ENCODE data around the gene PTPRO. TPM values are rescaled to one million over a fixed set of nuclear protein-coding genes. Genes with fewer than 3 reads are reported as not detected.

Gene PTPRO
- polyA plus RNA-seq, 1 of the 3 experiments (the other 2 are of a cell fraction) = 1.4 TPM

GRCh38 chr12:15629108-15629507, 306.8 kb downstream of the PTPRO start (continued):
- TF ChIP-seq USF2 (IDR thresholded peaks at IDR 0.05; ENCODE audit: borderline replicate concordance, low read depth, low read length) (no peak), TAF1 (IDR thresholded peaks at IDR 0.05; ENCODE audit: borderline replicate concordance, low read depth, low read length) (no peak), EZH2phosphoT487 (IDR thresholded peaks at IDR 0.05; ENCODE audit: borderline replicate concordance, low read depth) (no peak), RAD21 (IDR thresholded peaks at IDR 0.05; ENCODE audit: low read length) (no peak), EP300 (IDR thresholded peaks at IDR 0.05; ENCODE audit: borderline replicate concordance in 1 of 2, low read depth in 1 of 2, low read length in 1 of 2) (peak in 1 of 2 experiments; percentile 84; a peak in 1 of 4 replicates), RCOR1 (IDR thresholded peaks at IDR 0.05; ENCODE audit: low read length) (no peak), RXRA (IDR thresholded peaks at IDR 0.05; ENCODE audit: borderline replicate concordance, low read depth) (peak; percentile 73; the same call in 1 of the 2 replicates)
- TF ChIP-seq, protein P1, sequence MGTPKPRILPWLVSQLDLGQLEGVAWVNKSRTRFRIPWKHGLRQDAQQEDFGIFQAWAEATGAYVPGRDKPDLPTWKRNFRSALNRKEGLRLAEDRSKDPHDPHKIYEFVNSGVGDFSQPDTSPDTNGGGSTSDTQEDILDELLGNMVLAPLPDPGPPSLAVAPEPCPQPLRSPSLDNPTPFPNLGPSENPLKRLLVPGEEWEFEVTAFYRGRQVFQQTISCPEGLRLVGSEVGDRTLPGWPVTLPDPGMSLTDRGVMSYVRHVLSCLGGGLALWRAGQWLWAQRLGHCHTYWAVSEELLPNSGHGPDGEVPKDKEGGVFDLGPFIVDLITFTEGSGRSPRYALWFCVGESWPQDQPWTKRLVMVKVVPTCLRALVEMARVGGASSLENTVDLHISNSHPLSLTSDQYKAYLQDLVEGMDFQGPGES (IDR thresholded peaks at IDR 0.05; ENCODE audit: low read depth, low read length) = no peak

DNA sequence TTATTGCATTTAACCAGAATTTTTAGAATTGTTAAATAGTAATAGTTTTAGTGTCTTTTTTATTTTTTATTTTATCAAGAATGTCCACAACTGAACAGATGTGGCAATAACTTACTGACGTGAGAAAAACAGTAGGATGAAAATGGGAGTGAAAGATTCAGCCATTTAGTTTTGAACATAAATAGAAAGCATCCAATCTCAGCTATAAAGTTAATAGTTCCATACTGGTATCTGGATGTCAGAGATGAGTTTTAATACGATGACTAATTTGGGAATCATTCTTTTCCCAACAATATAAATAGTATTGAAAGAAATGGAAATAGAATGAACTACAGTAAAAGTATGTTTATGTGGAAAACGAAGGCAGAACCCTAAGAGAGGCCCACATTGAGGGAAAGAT, 307.5 kb downstream of the PTPRO start:
- 9% methylated on average over 3 of the region's 3 CpGs for WGBS (ENCODE audit: low lambda C conversion rate)
- peak overlapping the region; percentile 55 for H3K4me2 ChIP-seq
- H3K27me3 ChIP-seq (ENCODE audit: insufficient read depth) = no peaks in the 10 kb centered on the region
- H3K4me1 ChIP-seq (ENCODE audit: control insufficient read depth in 1 of 2, insufficient read depth in 2 of 2, low read depth in 1 of 2, low read length in 1 of 2) = peaks cover 7 to 53% of the 10 kb centered on the region in 2 experiments
- H3K9me3 ChIP-seq = no peaks in the 10 kb centered on the region
- ChIA-PET CTCF (interaction anchor here (0.8 kb wide), 1 partner anchor 13 kb away, joined by 3 read pairs; no protein-coding TSS in a partner anchor), POLR2A (no interaction called here)
- H3K4me3 ChIP-seq (ENCODE audit: low read depth in 2 of 2, low read length in 1 of 2) = no peak overlapping the region
- peaks cover 0 to 3% of the 10 kb centered on the region in 2 experiments for H3K36me3 ChIP-seq (replicated peaks in 1 of 2; ENCODE audit: control insufficient read depth in 1 of 2, insufficient read depth in 2 of 2, low read length in 1 of 2)
- H3K9me2 ChIP-seq = no peaks in the 10 kb centered on the region
- H3K9ac ChIP-seq = peak overlapping the region; percentile 80
- peaks cover 63% of the 10 kb centered on the region for H3F3A ChIP-seq (replicated peaks; ENCODE audit: insufficient read depth)
- DNase-seq = no peak
- H4K20me1 ChIP-seq (ENCODE audit: insufficient read depth) = no peaks in the 10 kb centered on the region
- peak overlapping the region; percentile 82 to 100; a peak in 3 of 4 replicates for H3K27ac ChIP-seq (ENCODE audit: low read depth in 2 of 2, low read length in 1 of 2)
- no peak overlapping the region for H2AFZ ChIP-seq (ENCODE audit: low read depth)
- no peaks in the 10 kb centered on the region for H3K79me2 ChIP-seq (ENCODE audit: insufficient read depth)
- TF ChIP-seq REST (IDR thresholded peaks at IDR 0.05; ENCODE audit: low read depth, low read length) = no peak
- TF ChIP-seq RAD21 (IDR thresholded peaks at IDR 0.05; ENCODE audit: low read length) = no peak
- no peak for TF ChIP-seq POLR2AphosphoS5 (IDR thresholded peaks at IDR 0.05; ENCODE audit: low read depth, low read length)
- no peak for TF ChIP-seq ZBTB33 (IDR thresholded peaks at IDR 0.05; ENCODE audit: borderline replicate concordance, low read depth)
- TF ChIP-seq EZH2phosphoT487 (IDR thresholded peaks at IDR 0.05; ENCODE audit: borderline replicate concordance, low read depth) = no peak
- peak; percentile 38; the same call in 1 of the 2 replicates for TF ChIP-seq MEF2A (IDR thresholded peaks at IDR 0.05; ENCODE audit: borderline replicate concordance, low read depth)
- TF ChIP-seq SMC3 (IDR thresholded peaks at IDR 0.05; ENCODE audit: low read depth, low read length) = no peak
- no peak for TF ChIP-seq ELF1 (IDR thresholded peaks at IDR 0.05)
- TF ChIP-seq TEAD4 (IDR thresholded peaks at IDR 0.05; ENCODE audit: borderline replicate concordance, insufficient read depth) = no peak
- TF ChIP-seq JUND (IDR thresholded peaks at IDR 0.05) = peak; percentile 48; the same call in 1 of the 2 replicates
- TF ChIP-seq YY1 (IDR thresholded peaks at IDR 0.05; ENCODE audit: low read depth) = no peak
- no peak for TF ChIP-seq RCOR1 (IDR thresholded peaks at IDR 0.05; ENCODE audit: low read length)
- no peak for TF ChIP-seq CHD2 (IDR thresholded peaks at IDR 0.05; ENCODE audit: low read length, partially characterized antibody)
- TF ChIP-seq, protein P2, sequence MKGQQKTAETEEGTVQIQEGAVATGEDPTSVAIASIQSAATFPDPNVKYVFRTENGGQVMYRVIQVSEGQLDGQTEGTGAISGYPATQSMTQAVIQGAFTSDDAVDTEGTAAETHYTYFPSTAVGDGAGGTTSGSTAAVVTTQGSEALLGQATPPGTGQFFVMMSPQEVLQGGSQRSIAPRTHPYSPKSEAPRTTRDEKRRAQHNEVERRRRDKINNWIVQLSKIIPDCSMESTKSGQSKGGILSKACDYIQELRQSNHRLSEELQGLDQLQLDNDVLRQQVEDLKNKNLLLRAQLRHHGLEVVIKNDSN (IDR thresholded peaks at IDR 0.05; ENCODE audit: borderline replicate concordance, low read depth) = no peak
- TF ChIP-seq NRF1 (IDR thresholded peaks at IDR 0.05; ENCODE audit: low read depth, low read length) = no peak
- TF ChIP-seq FOXM1 (IDR thresholded peaks at IDR 0.05; ENCODE audit: low read depth) = no peak
- no peak for TF ChIP-seq SIN3A (IDR thresholded peaks at IDR 0.05; ENCODE audit: borderline replicate concordance, low read depth, low read length)
- TF ChIP-seq NFIC (IDR thresholded peaks at IDR 0.05; ENCODE audit: borderline replicate concordance) = no peak
- TF ChIP-seq GATA2 (CRISPR knock-in tag; IDR thresholded peaks at IDR 0.05) = no peak

All from SK-N-SH (cell line).